Activated CD8-positive, alpha-beta T cell treated with anti-CD3 and anti-CD28 coated beads, Interleukin-2, amount 10 ng/mL, durations not matched to agents 7 days and 5 days (primary cell): ENCODE measurements around the gene LRRC74B. TPM values are rescaled to one million over a fixed set of nuclear protein-coding genes. Genes with fewer than 3 reads are reported as not detected.
"Not testable (repeated sequence)": the region's sequence is repeated elsewhere in the genome, so short reads cannot be mapped to it uniquely, and the experiment has no call there.

Source experiments
- ATAC-seq: fragments of 150-1000 bp; cut with Tn5 transposase; one replicate; pipeline ENCODE4 v1.10.0; 2021; ENCODE audit warnings: moderate library complexity
- CTCF ChIA-PET: fragments of 350-600 bp; sonication (Branson Sonifier 250); formaldehyde crosslinking; loops from one replicate; lab custom pipeline; 2021; ENCODE audit warnings: antibody characterized with exemption; lab: Charles Lee
- POLR2A ChIA-PET: fragments of 350-600 bp; sonication (Branson Sonifier 250); formaldehyde crosslinking; loops from one replicate; lab custom pipeline; 2021; ENCODE audit warnings: antibody characterized with exemption; lab: Charles Lee
- DNase-seq: peaks from one replicate; pipeline ENCODE4 v3.0.0-alpha.2; 2020
- H3K27ac Mint-ChIP-seq: one replicate; pipeline ENCODE4 v1.8.0; 2021; ENCODE audit warnings: mild to moderate bottlenecking, mixed read lengths
- H3K27me3 Mint-ChIP-seq: one replicate; pipeline ENCODE4 v1.8.0; 2021; ENCODE audit warnings: low read depth, mixed read lengths
- H3K36me3 Mint-ChIP-seq: one replicate; pipeline ENCODE4 v1.8.0; 2021; ENCODE audit warnings: low read depth, mixed read lengths
- H3K4me1 Mint-ChIP-seq: one replicate; pipeline ENCODE4 v1.8.0; 2021; ENCODE audit warnings: low read depth, mixed read lengths
- H3K4me3 Mint-ChIP-seq: one replicate; pipeline ENCODE4 v1.8.0; 2021; ENCODE audit warnings: mild to moderate bottlenecking, mixed read lengths
- H3K9me3 Mint-ChIP-seq: one replicate; pipeline ENCODE4 v1.8.0; 2022; ENCODE audit warnings: mixed read lengths; ENCODE audit not compliant: insufficient read depth
- total RNA-seq, 2 experiments: library from RNA; stranded (reverse); gene quantifications; one replicate each; pipeline ENCODE4 v1.2.3, GENCODE V29; 2021

The LRRC74B gene
- total RNA-seq, 2 experiments from 2014 or later = not detected

DNA sequence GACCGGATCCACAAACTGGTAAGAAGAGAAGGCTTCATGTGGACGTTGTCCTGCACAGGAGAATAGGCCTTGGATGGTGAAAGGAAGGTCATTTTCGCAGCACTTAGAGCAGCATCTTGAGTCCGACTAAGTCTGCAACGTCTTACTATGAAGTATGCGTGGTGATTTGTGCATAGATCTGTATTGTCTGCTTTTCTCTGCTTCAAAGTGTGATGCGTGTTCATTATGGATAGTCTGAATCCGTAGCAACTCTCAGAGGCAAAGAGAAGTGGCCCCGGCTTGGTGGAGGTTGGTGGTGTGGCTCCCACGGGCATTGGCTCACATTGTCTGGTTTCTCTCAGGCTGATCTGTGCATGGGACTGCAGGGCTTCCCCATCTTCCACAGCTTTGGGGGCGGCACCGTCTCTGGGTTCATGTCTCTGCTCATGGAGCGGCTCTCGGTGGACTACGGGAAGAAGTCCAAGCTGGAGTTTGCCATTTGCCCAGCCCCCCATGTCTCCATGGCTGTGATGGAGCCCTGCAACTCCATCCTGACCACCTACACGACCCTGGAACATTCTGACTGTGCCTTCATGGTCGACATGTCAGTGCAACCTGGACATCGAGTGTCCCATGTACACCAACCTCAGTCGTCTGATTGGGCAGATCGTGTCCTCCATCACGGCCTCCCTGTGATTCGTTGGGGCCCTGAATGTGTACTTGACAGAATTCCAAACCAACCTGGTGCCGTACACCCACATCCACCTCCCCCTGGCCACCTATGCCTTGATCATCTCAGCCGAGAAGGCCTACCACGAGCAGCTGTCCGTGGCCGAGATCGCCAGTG lies 21.5 kb downstream of the LRRC74B start:
- H3K9me3 Mint-ChIP-seq = no peaks in the 10 kb centered on the region
- H3K36me3 Mint-ChIP-seq = no peaks in the 10 kb centered on the region
- no peak overlapping the region for H3K27ac Mint-ChIP-seq
- ChIA-PET CTCF (no interaction called here), POLR2A (no interaction called here)
- DNase-seq (no peak), ATAC-seq (no peak)
- peaks cover 8% of the 10 kb centered on the region for H3K4me1 Mint-ChIP-seq
- H3K27me3 Mint-ChIP-seq = peaks cover 7% of the 10 kb centered on the region
- H3K4me3 Mint-ChIP-seq = no peak overlapping the region

- H3K9me3 Mint-ChIP-seq = no peaks in the 10 kb centered on the region
- peaks cover 8% of the 10 kb centered on the region for H3K27me3 Mint-ChIP-seq
- no peak overlapping the region for H3K27ac Mint-ChIP-seq
- DNase-seq (no peak), ATAC-seq (no peak)
- ChIA-PET POLR2A (no interaction called here), CTCF (no interaction called here)
- no peak overlapping the region for H3K4me3 Mint-ChIP-seq
- H3K36me3 Mint-ChIP-seq = no peaks in the 10 kb centered on the region
- H3K4me1 Mint-ChIP-seq = peaks cover 8% of the 10 kb centered on the region
These were observed 22.3 kb downstream of the LRRC74B start for GRCh38 chr22:21067901-21068680.

GRCh38 chr22:21068681-21069276 lies 23.0 kb downstream of the LRRC74B start:
- Mint-ChIP-seq H3K4me3 (no peak overlapping the region), H3K36me3 (no peaks in the 10 kb centered on the region), H3K4me1 (peaks cover 8% of the 10 kb centered on the region), H3K9me3 (no peaks in the 10 kb centered on the region), H3K27ac (no peak overlapping the region), H3K27me3 (peaks cover 8% of the 10 kb centered on the region)
- ChIA-PET POLR2A (no interaction called here), CTCF (no interaction called here)
- DNase-seq = no peak
- ATAC-seq = no peak

- no peak for ATAC-seq
- Mint-ChIP-seq H3K4me3 (no peak overlapping the region), H3K36me3 (no peaks in the 10 kb centered on the region), H3K27ac (no peak overlapping the region), H3K9me3 (no peaks in the 10 kb centered on the region), H3K27me3 (peaks cover 8% of the 10 kb centered on the region), H3K4me1 (peaks cover 8% of the 10 kb centered on the region)
- DNase-seq = no peak
- POLR2A ChIA-PET = no interaction called here
- CTCF ChIA-PET = no interaction called here
These were observed 23.6 kb downstream of the LRRC74B start for GRCh38 chr22:21069375-21069774.

- Mint-ChIP-seq H3K9me3 (no peaks in the 10 kb centered on the region), H3K4me1 (peaks cover 8% of the 10 kb centered on the region), H3K4me3 (no peak overlapping the region), H3K27ac (no peak overlapping the region), H3K27me3 (peaks cover 2% of the 10 kb centered on the region), H3K36me3 (no peaks in the 10 kb centered on the region)
- ChIA-PET CTCF (no interaction called here), POLR2A (no interaction called here)
- ATAC-seq = no peak
- no peak for DNase-seq
These were observed 25.2 kb downstream of the LRRC74B start for GRCh38 chr22:21070690-21071615.

DNA sequence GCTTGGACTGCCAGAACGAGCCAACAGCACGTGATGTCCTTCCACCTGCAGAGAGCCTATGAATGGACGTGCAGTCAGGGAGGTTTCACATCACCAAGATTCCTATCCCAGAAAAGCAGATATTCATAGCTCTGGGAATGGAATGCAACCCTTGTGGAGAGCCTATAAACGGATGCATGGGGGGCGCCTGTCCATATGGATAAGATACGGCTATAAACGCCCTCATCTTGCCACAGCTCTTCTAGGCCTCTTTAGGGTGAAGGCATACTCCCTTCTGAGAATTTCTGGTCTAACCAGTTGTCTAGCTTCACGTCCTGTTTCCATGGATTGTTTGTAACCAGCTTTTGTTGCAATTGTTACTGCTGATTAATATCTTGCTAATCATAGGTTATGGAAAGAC lies 26.1 kb downstream of the LRRC74B start:
- CTCF ChIA-PET, H3K27me3 Mint-ChIP-seq, H3K9me3 Mint-ChIP-seq, H3K4me1 Mint-ChIP-seq, POLR2A ChIA-PET, H3K36me3 Mint-ChIP-seq, H3K27ac Mint-ChIP-seq, ATAC-seq, DNase-seq, H3K4me3 Mint-ChIP-seq: not testable (repeated sequence)

- Mint-ChIP-seq H3K27ac (no peak overlapping the region), H3K9me3 (no peaks in the 10 kb centered on the region), H3K36me3 (no peaks in the 10 kb centered on the region), H3K27me3 (peaks cover 2% of the 10 kb centered on the region), H3K4me3 (no peak overlapping the region), H3K4me1 (peaks cover 7% of the 10 kb centered on the region)
- CTCF ChIA-PET = no interaction called here
- POLR2A ChIA-PET = no interaction called here
- no peak for DNase-seq
- no peak for ATAC-seq
These were observed 27.3 kb downstream of the LRRC74B start for GRCh38 chr22:21073023-21073422.

- H3K27me3 Mint-ChIP-seq = peaks cover 2% of the 10 kb centered on the region
- no peaks in the 10 kb centered on the region for H3K36me3 Mint-ChIP-seq
- ChIA-PET POLR2A (no interaction called here), CTCF (no interaction called here)
- H3K4me3 Mint-ChIP-seq = no peak overlapping the region
- DNase-seq (no peak), ATAC-seq (no peak)
- H3K27ac Mint-ChIP-seq = no peak overlapping the region
- no peaks in the 10 kb centered on the region for H3K9me3 Mint-ChIP-seq
- peaks cover 2% of the 10 kb centered on the region for H3K4me1 Mint-ChIP-seq
These were observed 27.7 kb downstream of the LRRC74B start for GRCh38 chr22:21073482-21073881.

GRCh38 chr22:21074102-21074715 lies 28.5 kb downstream of the LRRC74B start:
- ChIA-PET CTCF (no interaction called here), POLR2A (no interaction called here)
- ATAC-seq = no peak
- H3K27me3 Mint-ChIP-seq = peaks cover 2% of the 10 kb centered on the region
- no peak overlapping the region for H3K4me3 Mint-ChIP-seq
- no peak for DNase-seq
- no peak overlapping the region for H3K27ac Mint-ChIP-seq
- H3K36me3 Mint-ChIP-seq = no peaks in the 10 kb centered on the region
- no peaks in the 10 kb centered on the region for H3K4me1 Mint-ChIP-seq
- no peaks in the 10 kb centered on the region for H3K9me3 Mint-ChIP-seq

GRCh38 chr22:21075516-21076138 lies 29.9 kb downstream of the LRRC74B start:
- ChIA-PET CTCF (no interaction called here), POLR2A (no interaction called here)
- Mint-ChIP-seq H3K36me3 (no peaks in the 10 kb centered on the region), H3K4me3 (no peak overlapping the region), H3K9me3 (no peaks in the 10 kb centered on the region), H3K27ac (no peak overlapping the region), H3K4me1 (no peaks in the 10 kb centered on the region), H3K27me3 (peaks cover 2% of the 10 kb centered on the region)
- DNase-seq (no peak), ATAC-seq (no peak)
